Ureter (tissue), 1 donor: ENCODE data around the gene NEB. TPM values are rescaled to one million over a fixed set of nuclear protein-coding genes. Genes with fewer than 3 reads are reported as not detected.

Experiments used
- DNase-seq: peaks from one replicate; pipeline ENCODE4 v3.0.0-alpha.2; 2020; ENCODE audit warnings: low spot score
- total RNA-seq: library from RNA; stranded (reverse); gene quantifications from one replicate; pipeline ENCODE4 v1.2.4, GENCODE V29; 2023
- donor health status: DM: yes; HTN: yes; CAD: no.

The NEB gene
- 2.5 TPM for total RNA-seq

- no peak for DNase-seq
Measured at GRCh38 chr2:151733771-151734672, at the start of gene NEB. Gene NEB (minus strand): TSS chr2:151734476. CDS start chr2:151733156, 1,320 bp downstream.

GRCh38 chr2:151783133-151783520, 48.9 kb upstream of the NEB start:
- no peak for DNase-seq

- no peak for DNase-seq
Measured at GRCh38 chr2:151782378-151783132, 48.3 kb upstream of the NEB start.

GRCh38 chr2:151781642-151782041, 47.4 kb upstream of the NEB start:
- no peak for DNase-seq

- no peak for DNase-seq
Measured at GRCh38 chr2:151780938-151781337, 46.7 kb upstream of the NEB start.

- no peak for DNase-seq
Measured at GRCh38 chr2:151777935-151778334, 43.7 kb upstream of the NEB start.

- no peak for DNase-seq
Measured at GRCh38 chr2:151777487-151777886, 43.2 kb upstream of the NEB start.

GRCh38 chr2:151776367-151776766, 42.1 kb upstream of the NEB start:
- DNase-seq: no peak

GRCh38 chr2:151775057-151775740, 40.9 kb upstream of the NEB start:
- DNase-seq: no peak

- no peak for DNase-seq
Measured at GRCh38 chr2:151774506-151774905, 40.2 kb upstream of the NEB start.

GRCh38 chr2:151771599-151772358, 37.5 kb upstream of the NEB start:
- DNase-seq: no peak

- no peak for DNase-seq
Measured at GRCh38 chr2:151770995-151771394, 36.7 kb upstream of the NEB start.

GRCh38 chr2:151769606-151770005, 35.3 kb upstream of the NEB start:
- DNase-seq: no peak

- DNase-seq: no peak
Measured at GRCh38 chr2:151767536-151767935, 33.3 kb upstream of the NEB start.

GRCh38 chr2:151766437-151767153, 32.3 kb upstream of the NEB start:
- no peak for DNase-seq

- DNase-seq: no peak
Measured at GRCh38 chr2:151765760-151766410, 31.6 kb upstream of the NEB start.

GRCh38 chr2:151762694-151763093, 28.4 kb upstream of the NEB start:
- no peak for DNase-seq

GRCh38 chr2:151761687-151762086, 27.4 kb upstream of the NEB start:
- DNase-seq: no peak

- no peak for DNase-seq
Measured at GRCh38 chr2:151761193-151761592, 26.9 kb upstream of the NEB start.

GRCh38 chr2:151760139-151760650, 25.9 kb upstream of the NEB start:
- no peak for DNase-seq
